Colon (tissue), 2 donors: ENCODE measurements around the gene NEMP1.

Source experiments
- FAIRE-seq: peaks from 2 replicates; lab custom pipeline; 2012; peaks lifted over from hg19 to GRCh38; lab: Jason Lieb, UNC
- donor health status: control.
- donor health status: control.

NEMP1 gene

GRCh38 chr12:57107456-57108155 is 29.0 kb upstream of the NEMP1 start:
- FAIRE-seq: no peak

GRCh38 chr12:57106021-57106708 is 27.6 kb upstream of the NEMP1 start:
- FAIRE-seq: no peak

- FAIRE-seq: no peak
These were observed 26.6 kb upstream of the NEMP1 start for GRCh38 chr12:57105011-57105753.

- no peak for FAIRE-seq
These were observed 25.8 kb upstream of the NEMP1 start for GRCh38 chr12:57104292-57104910.

- FAIRE-seq: no peak
These were observed 25.3 kb upstream of the NEMP1 start for GRCh38 chr12:57103856-57104255.

GRCh38 chr12:57101892-57102695 is 23.5 kb upstream of the NEMP1 start:
- no peak for FAIRE-seq

GRCh38 chr12:57099766-57100165 is 21.2 kb upstream of the NEMP1 start:
- no peak for FAIRE-seq

- no peak for FAIRE-seq
These were observed 20.6 kb upstream of the NEMP1 start for GRCh38 chr12:57099047-57099714.

- no peak for FAIRE-seq
These were observed 20.0 kb upstream of the NEMP1 start for GRCh38 chr12:57098546-57098945.

- no peak for FAIRE-seq
These were observed 18.9 kb upstream of the NEMP1 start for GRCh38 chr12:57097554-57097835.

- FAIRE-seq: no peak
These were observed 18.4 kb upstream of the NEMP1 start for GRCh38 chr12:57096748-57097553.

- no peak for FAIRE-seq
These were observed 17.5 kb upstream of the NEMP1 start for GRCh38 chr12:57096099-57096572.

- no peak for FAIRE-seq
These were observed 16.8 kb upstream of the NEMP1 start for GRCh38 chr12:57095440-57095839.

GRCh38 chr12:57094208-57095160 is 15.9 kb upstream of the NEMP1 start:
- FAIRE-seq: no peak

GRCh38 chr12:57093415-57094207 is 15.0 kb upstream of the NEMP1 start:
- FAIRE-seq: no peak

GRCh38 chr12:57092876-57093414 is 14.4 kb upstream of the NEMP1 start:
- no peak for FAIRE-seq

GRCh38 chr12:57092529-57092862 is 13.9 kb upstream of the NEMP1 start:
- FAIRE-seq: no peak
